Gastrocnemius medialis (tissue), 4 donors: Measurements from ENCODE around the gene PTPRC. TPM values are rescaled to one million over a fixed set of nuclear protein-coding genes. Genes with fewer than 3 reads are reported as not detected.

ENCODE experiments used
- ATAC-seq, 2 donors: fragments of 150-250 bp; one replicate each; pipeline ENCODE4 v1.9.1; 2016
- DNase-seq, 2 donors: peaks; one replicate each; pipeline ENCODE4 v3.0.0-alpha.2; 2019
- H3K27ac ChIP-seq, 4 donors: fragments of 200-600 bp; sonication (generic); 1 replicate in 1 of 4; 2 replicates in 3 of 4; pipeline ENCODE4 v1.5.1; 2016 to 2018; ENCODE audit warnings: mild to moderate bottlenecking in 2 of 4, moderate library complexity in 1 of 4
- H3K27me3 ChIP-seq, 3 donors: fragments of 200-600 bp; sonication (generic) in 2 of 3; 1 replicate in 1 of 3; 2 replicates in 2 of 3; pipeline versions ENCODE4 v1.5.1 to v1.6.0; 2016 to 2019; ENCODE audit warnings: mild to moderate bottlenecking in 1 of 3, moderate library complexity in 1 of 3
- H3K36me3 ChIP-seq, 2 donors: fragments of 200-600 bp; sonication (generic) in 1 of 2; one replicate each; pipeline ENCODE4 v1.5.1; 2017 to 2018
- H3K4me1 ChIP-seq, 2 donors: fragments of 200-600 bp; sonication (generic) in 1 of 2; one replicate each; pipeline ENCODE4 v1.5.1; 2016 to 2017; ENCODE audit warnings: mild to moderate bottlenecking in 2 of 2
- H3K4me3 ChIP-seq, 4 donors: fragments of 200-600 bp; sonication (generic) in 3 of 4; 1 replicate in 1 of 4; 2 replicates in 3 of 4; pipeline ENCODE4 v1.5.1; 2016 to 2019; ENCODE audit warnings: mild to moderate bottlenecking in 2 of 4
- H3K9me3 ChIP-seq, 3 donors: fragments of 200-600 bp; sonication (generic) in 2 of 3; 1 replicate in 1 of 3; 2 replicates in 2 of 3; pipeline ENCODE4 v1.5.1; 2016 to 2019
- POLR2A ChIP-seq, 2 donors: fragments of 450-650 bp; IDR thresholded peaks; one replicate each; pipeline ENCODE4 v1.6.1; 2017; ENCODE audit warnings: antibody characterized with exemption in 2 of 2, mild to moderate bottlenecking in 2 of 2, moderate library complexity in 2 of 2
- in situ Hi-C, 4 donors: fragments of 200-750 bp; cut with MboI; loops; one replicate each; pipeline versions ENCODE4 v1.15.0 to v1.8.0; 2017; ENCODE audit warnings: low sequenced_read_pairs in 4 of 4
- intact Hi-C: fragments of 100-400 bp; cut with DNase I; formaldehyde crosslinking; loops from one replicate; pipeline ENCODE4 v1.15.1; 2023; ENCODE audit warnings: low total_unique reads
- total RNA-seq, 4 donors: library from RNA; depleted of rRNA; stranded (reverse); fragments of >200 nt; gene quantifications; one replicate each; pipeline versions ENCODE4 v1.1.0 to v1.2.3, GENCODE V29; 2016
- TF ChIP-seq, protein P1 (sequence below), 5 experiments: fragments of 450-650 bp in 3 of 5; fragments of 200-600 bp in 2 of 5; sonication (generic) in 2 of 5; IDR thresholded peaks in 4 of 5; conservative IDR thresholded peaks in 1 of 5; 1 replicate in 4 of 5; 2 replicates in 1 of 5; pipeline ENCODE4 v1.5.1; 2016 to 2019; ENCODE audit warnings: antibody characterized with exemption in 5 of 5, mild to moderate bottlenecking in 3 of 5, moderate library complexity in 3 of 5

PTPRC gene
- total RNA-seq, 4 donors from 2014 or later, result 1.7 to 10.4 (median 5.3) TPM

- Histone ChIP-seq H3K4me1 (no peaks in the 10 kb centered on the region), H3K27me3 (no peaks in the 10 kb centered on the region), H3K9me3 (no peaks in the 10 kb centered on the region), H3K4me3 (no peak overlapping the region), H3K27ac (no peak overlapping the region), H3K36me3 (no peaks in the 10 kb centered on the region)
- DNase-seq (no peak), ATAC-seq (no peak)
- TF ChIP-seq, protein P1, sequence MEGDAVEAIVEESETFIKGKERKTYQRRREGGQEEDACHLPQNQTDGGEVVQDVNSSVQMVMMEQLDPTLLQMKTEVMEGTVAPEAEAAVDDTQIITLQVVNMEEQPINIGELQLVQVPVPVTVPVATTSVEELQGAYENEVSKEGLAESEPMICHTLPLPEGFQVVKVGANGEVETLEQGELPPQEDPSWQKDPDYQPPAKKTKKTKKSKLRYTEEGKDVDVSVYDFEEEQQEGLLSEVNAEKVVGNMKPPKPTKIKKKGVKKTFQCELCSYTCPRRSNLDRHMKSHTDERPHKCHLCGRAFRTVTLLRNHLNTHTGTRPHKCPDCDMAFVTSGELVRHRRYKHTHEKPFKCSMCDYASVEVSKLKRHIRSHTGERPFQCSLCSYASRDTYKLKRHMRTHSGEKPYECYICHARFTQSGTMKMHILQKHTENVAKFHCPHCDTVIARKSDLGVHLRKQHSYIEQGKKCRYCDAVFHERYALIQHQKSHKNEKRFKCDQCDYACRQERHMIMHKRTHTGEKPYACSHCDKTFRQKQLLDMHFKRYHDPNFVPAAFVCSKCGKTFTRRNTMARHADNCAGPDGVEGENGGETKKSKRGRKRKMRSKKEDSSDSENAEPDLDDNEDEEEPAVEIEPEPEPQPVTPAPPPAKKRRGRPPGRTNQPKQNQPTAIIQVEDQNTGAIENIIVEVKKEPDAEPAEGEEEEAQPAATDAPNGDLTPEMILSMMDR (IDR thresholded peaks at IDR 0.05 in 4 of 5, conservative IDR thresholded peaks at IDR 0.05 in 1 of 5), result no peak
- TF ChIP-seq POLR2A (IDR thresholded peaks at IDR 0.05), result no peak
- intact Hi-C loops (no loop called here), in situ Hi-C loops (loop anchor here in 2 of 4 donors (25.0 kb wide), 2 partner anchors 797 to 1747 kb away; no protein-coding TSS in a partner anchor)
Measured at GRCh38 chr1:198765416-198765815, 126.6 kb downstream of the PTPRC start.

DNA sequence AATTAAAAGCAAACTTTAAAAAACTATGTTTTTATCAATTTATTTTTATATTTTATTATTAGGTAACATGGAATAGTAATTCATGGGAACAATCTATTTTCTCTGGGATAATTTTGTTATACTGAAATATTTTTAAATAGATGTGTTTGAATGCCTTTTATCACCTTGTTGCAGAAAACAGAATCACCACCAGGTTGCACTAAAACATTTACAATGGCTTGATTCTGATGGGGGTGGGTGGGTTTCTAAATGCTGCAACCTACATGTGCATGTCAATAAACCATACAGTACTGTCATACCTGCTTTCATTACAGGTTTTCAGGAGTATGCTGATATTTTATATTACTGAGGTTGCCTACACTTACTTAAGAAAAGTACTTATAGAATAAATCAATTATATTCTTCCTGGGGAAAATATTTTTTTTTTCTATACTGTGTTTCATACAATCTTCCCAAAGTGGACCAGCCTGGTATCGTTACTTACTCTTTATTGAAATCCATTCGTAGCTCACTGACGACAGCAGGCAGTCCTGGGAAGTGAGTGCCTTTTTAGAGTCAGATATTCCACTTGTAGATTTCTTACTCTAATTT lies 132.8 kb downstream of the PTPRC start:
- TF ChIP-seq, protein P1 (IDR thresholded peaks at IDR 0.05 in 4 of 5, conservative IDR thresholded peaks at IDR 0.05 in 1 of 5), result no peak
- H3K9me3 ChIP-seq, result no peaks in the 10 kb centered on the region
- H3K36me3 ChIP-seq, result no peaks in the 10 kb centered on the region
- no peak overlapping the region for H3K4me3 ChIP-seq
- DNase-seq (no peak), ATAC-seq (no peak)
- intact Hi-C loops (no loop called here), in situ Hi-C loops (loop anchor here in 2 of 4 donors (25.0 kb wide), 2 partner anchors 791 to 1741 kb away; no protein-coding TSS in a partner anchor)
- peaks cover 5 to 12% of the 10 kb centered on the region in 2 donors for H3K4me1 ChIP-seq
- no peaks in the 10 kb centered on the region for H3K27me3 ChIP-seq
- H3K27ac ChIP-seq, result no peak overlapping the region

GRCh38 chr1:198772626-198773025 lies 133.8 kb downstream of the PTPRC start:
- in situ Hi-C loops (loop anchor here in 2 of 4 donors (25.0 kb wide), 2 partner anchors 790 to 1740 kb away; no protein-coding TSS in a partner anchor), intact Hi-C loops (no loop called here)
- H3K27ac ChIP-seq, result no peak overlapping the region
- H3K4me3 ChIP-seq, result no peak overlapping the region
- ATAC-seq, result no peak
- TF ChIP-seq, protein P1 (IDR thresholded peaks at IDR 0.05 in 4 of 5, conservative IDR thresholded peaks at IDR 0.05 in 1 of 5), result no peak
- TF ChIP-seq POLR2A (IDR thresholded peaks at IDR 0.05), result no peak
- no peak for DNase-seq
- no peaks in the 10 kb centered on the region for H3K9me3 ChIP-seq
- H3K27me3 ChIP-seq, result no peaks in the 10 kb centered on the region
- H3K36me3 ChIP-seq, result no peaks in the 10 kb centered on the region
- peaks cover 5 to 12% of the 10 kb centered on the region in 2 donors for H3K4me1 ChIP-seq

DNA sequence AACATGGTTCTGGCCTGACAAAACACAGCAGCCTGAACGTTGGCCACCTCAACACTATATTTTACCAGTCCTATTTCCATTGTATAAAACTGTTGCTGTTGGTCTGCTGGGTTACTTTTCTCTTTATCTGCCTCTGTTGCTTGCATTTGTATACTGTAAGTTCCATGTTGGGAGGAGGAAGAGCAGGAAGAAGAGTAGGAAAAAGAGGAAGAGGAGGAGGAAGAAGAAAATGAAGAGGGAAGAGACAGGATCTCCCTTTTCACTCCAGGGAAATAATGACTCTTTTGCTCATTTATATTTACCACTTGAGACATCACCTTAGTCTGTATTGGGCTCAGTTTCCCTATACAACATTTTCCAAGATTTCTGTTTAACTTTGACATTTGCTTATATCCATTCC lies 134.2 kb downstream of the PTPRC start:
- ATAC-seq (no peak), DNase-seq (no peak)
- Histone ChIP-seq H3K36me3 (no peaks in the 10 kb centered on the region), H3K27ac (no peak overlapping the region), H3K4me1 (peaks cover 5 to 12% of the 10 kb centered on the region in 2 donors), H3K4me3 (no peak overlapping the region), H3K27me3 (no peaks in the 10 kb centered on the region), H3K9me3 (no peaks in the 10 kb centered on the region)
- intact Hi-C loops (no loop called here), in situ Hi-C loops (loop anchor here in 2 of 4 donors (25.0 kb wide), 2 partner anchors 789 to 1739 kb away; no protein-coding TSS in a partner anchor)
- TF ChIP-seq POLR2A (IDR thresholded peaks at IDR 0.05), result no peak
- TF ChIP-seq, protein P1 (IDR thresholded peaks at IDR 0.05 in 4 of 5, conservative IDR thresholded peaks at IDR 0.05 in 1 of 5), result no peak
